Activated CD8-positive, alpha-beta memory T cell treated with anti-CD3 and anti-CD28 coated beads, Interleukin-2, amount 50 U/mL, for 24 hours (primary cell): ENCODE results near the gene CDC42BPA.

Experiments used
- DNase-seq: peaks from one replicate; pipeline ENCODE4 v3.0.0-alpha.2; 2020; ENCODE audit errors: extremely low read depth

The CDC42BPA gene

GRCh38 chr1:226943927-226944326, 374.4 kb downstream of the CDC42BPA start:
- no peak for DNase-seq

GRCh38 chr1:226943156-226943555, 375.1 kb downstream of the CDC42BPA start:
- no peak for DNase-seq

- DNase-seq, result no peak
These were observed 375.9 kb downstream of the CDC42BPA start for GRCh38 chr1:226942392-226942791.

- DNase-seq, result no peak
These were observed 377.6 kb downstream of the CDC42BPA start for GRCh38 chr1:226940806-226941067.

GRCh38 chr1:226940029-226940805, 378.1 kb downstream of the CDC42BPA start, which contains the start of gene COQ8A:
Gene COQ8A (plus strand): TSS chr1:226940294. CDS start chr1:226961386, 21,092 bp downstream.
- DNase-seq, result peak; percentile 95
